ENCODE results near the gene IGFBP5. TPM values are rescaled to one million over a fixed set of nuclear protein-coding genes. Genes with fewer than 3 reads are reported as not detected.

IGFBP5 gene
- total RNA-seq, 3 donors from 2014 or later: 161 to 1,107 (median 177) TPM

- H3K4me1 ChIP-seq: peaks cover 0 to 8% of the 10 kb centered on the region in 2 donors
- DNase-seq (ENCODE audit: low spot score in 2 of 2): no peak
- H3K27me3 ChIP-seq: no peaks in the 10 kb centered on the region
- no peaks in the 10 kb centered on the region for H3K9me3 ChIP-seq
- H3K4me3 ChIP-seq: no peak overlapping the region
- H3K36me3 ChIP-seq: no peaks in the 10 kb centered on the region
- H3K27ac ChIP-seq: no peak overlapping the region
- TF ChIP-seq CTCF (IDR thresholded peaks at IDR 0.05): no peak
- no peak for TF ChIP-seq POLR2A (IDR thresholded peaks at IDR 0.05)
- intact Hi-C loops (cut with DNase I; ENCODE audit: low total_unique reads): no loop called here
Observed at GRCh38 chr2:216670266-216671080, 24.9 kb downstream of the IGFBP5 start.

GRCh38 chr2:216666461-216667233 is 28.7 kb downstream of the IGFBP5 start:
- H3K4me3 ChIP-seq: no peak overlapping the region
- no peaks in the 10 kb centered on the region for H3K9me3 ChIP-seq
- H3K4me1 ChIP-seq: peaks cover 0 to 9% of the 10 kb centered on the region in 2 donors
- peak; percentile 67 to 75 for DNase-seq (ENCODE audit: low spot score in 2 of 2)
- no peaks in the 10 kb centered on the region for H3K27me3 ChIP-seq
- no peaks in the 10 kb centered on the region for H3K36me3 ChIP-seq
- H3K27ac ChIP-seq: no peak overlapping the region
- intact Hi-C loops (cut with DNase I; ENCODE audit: low total_unique reads): loop anchor here (10.0 kb wide), 1 partner anchor 562 kb away; the partner anchor contains the start of gene XRCC5
- TF ChIP-seq CTCF (IDR thresholded peaks at IDR 0.05) (peak; percentile 93 to 99 (median 97)), POLR2AphosphoS5 (IDR thresholded peaks at IDR 0.05) (peak in 1 of 3 donors; percentile 57), POLR2A (IDR thresholded peaks at IDR 0.05) (no peak)

GRCh38 chr2:216665717-216666116 is 29.6 kb downstream of the IGFBP5 start:
- Histone ChIP-seq H3K27me3 (no peaks in the 10 kb centered on the region), H3K27ac (peak overlapping the region; percentile 22 to 75), H3K4me1 (peaks cover 0 to 9% of the 10 kb centered on the region in 2 donors), H3K9me3 (no peaks in the 10 kb centered on the region), H3K36me3 (no peaks in the 10 kb centered on the region), H3K4me3 (no peak overlapping the region)
- peak in 1 of 2 donors; percentile 46 for DNase-seq (ENCODE audit: low spot score in 2 of 2)
- TF ChIP-seq POLR2AphosphoS5 (IDR thresholded peaks at IDR 0.05): no peak
- no peak for TF ChIP-seq CTCF (IDR thresholded peaks at IDR 0.05)
- TF ChIP-seq POLR2A (IDR thresholded peaks at IDR 0.05): no peak
- intact Hi-C loops (cut with DNase I; ENCODE audit: low total_unique reads): loop anchor here (10.0 kb wide), 1 partner anchor 561 kb away; the partner anchor contains the start of gene XRCC5

- Histone ChIP-seq H3K9me3 (no peaks in the 10 kb centered on the region), H3K27me3 (no peaks in the 10 kb centered on the region)
- intact Hi-C loops (cut with DNase I; ENCODE audit: low total_unique reads): loop anchor here (10.0 kb wide), 1 partner anchor 560 kb away; the partner anchor contains the start of gene XRCC5
Observed at GRCh38 chr2:216665242-216665641, 30.1 kb downstream of the IGFBP5 start.

GRCh38 chr2:216664593-216665034 is 30.7 kb downstream of the IGFBP5 start:
- DNase-seq (ENCODE audit: low spot score in 2 of 2): no peak
- TF ChIP-seq POLR2A (IDR thresholded peaks at IDR 0.05) (no peak), POLR2AphosphoS5 (IDR thresholded peaks at IDR 0.05) (no peak), CTCF (IDR thresholded peaks at IDR 0.05) (no peak)
- Histone ChIP-seq H3K9me3 (no peaks in the 10 kb centered on the region), H3K4me3 (no peak overlapping the region), H3K36me3 (no peaks in the 10 kb centered on the region), H3K4me1 (peaks cover 0 to 9% of the 10 kb centered on the region in 2 donors), H3K27me3 (no peaks in the 10 kb centered on the region), H3K27ac (peak overlapping the region; percentile 65 to 75)
- intact Hi-C loops (cut with DNase I; ENCODE audit: low total_unique reads): loop anchor here (10.0 kb wide), 1 partner anchor 560 kb away; the partner anchor contains the start of gene XRCC5

More at GRCh38 chr2:216665242-216665641, 30.1 kb downstream of the IGFBP5 start:
- H3K4me1 ChIP-seq: peaks cover 0 to 9% of the 10 kb centered on the region in 2 donors
- no peaks in the 10 kb centered on the region for H3K36me3 ChIP-seq
- TF ChIP-seq POLR2AphosphoS5 (IDR thresholded peaks at IDR 0.05) (peak in 2 of 3 donors; percentile 34 to 51), POLR2A (IDR thresholded peaks at IDR 0.05) (no peak)
- no peak overlapping the region for H3K4me3 ChIP-seq
- peak; percentile 77 to 95 for DNase-seq (ENCODE audit: low spot score in 2 of 2)
- H3K27ac ChIP-seq: peak overlapping the region; percentile 65 to 75

Measured in breast epithelium (tissue), 4 donors.